HG03045 (cell line): ENCODE data around the gene TBL1X.

Experiments
- ATAC-seq: cut with Tn5 transposase; IDR thresholded peaks from one replicate; pipeline ENCODE4 v1.9.1; 2021; ENCODE audit warnings: mild to moderate bottlenecking, moderate library complexity; ENCODE audit not compliant: unreplicated experiment

TBL1X gene

GRCh38 chrX:9659571-9660195 is 194.8 kb downstream of the TBL1X start:
- ATAC-seq, result no peak

GRCh38 chrX:9662148-9662547 is 197.3 kb downstream of the TBL1X start:
- no peak for ATAC-seq

- ATAC-seq, result no peak
Observed at GRCh38 chrX:9663216-9663615, 198.4 kb downstream of the TBL1X start.

- no peak for ATAC-seq
Observed at GRCh38 chrX:9664224-9664623, 199.4 kb downstream of the TBL1X start.

GRCh38 chrX:9665113-9665512 is 200.3 kb downstream of the TBL1X start:
- ATAC-seq, result no peak

GRCh38 chrX:9668537-9668936 is 203.7 kb downstream of the TBL1X start:
- no peak for ATAC-seq

- no peak for ATAC-seq
Observed at GRCh38 chrX:9670136-9670814, 205.4 kb downstream of the TBL1X start.

- ATAC-seq, result no peak
Observed at GRCh38 chrX:9671998-9672397, 207.1 kb downstream of the TBL1X start.

- ATAC-seq, result no peak
Observed at GRCh38 chrX:9676306-9676705, 211.4 kb downstream of the TBL1X start.

GRCh38 chrX:9676738-9677097 is 211.9 kb downstream of the TBL1X start:
- ATAC-seq, result peak; percentile 1

- ATAC-seq, result peak; percentile 97
Observed at GRCh38 chrX:9677098-9677739, 212.4 kb downstream of the TBL1X start.

- no peak for ATAC-seq
Observed at GRCh38 chrX:9678215-9678965, 213.5 kb downstream of the TBL1X start.

GRCh38 chrX:9681011-9681410 is 216.2 kb downstream of the TBL1X start:
- ATAC-seq, result no peak

- ATAC-seq, result no peak
Observed at GRCh38 chrX:9681422-9681821, 216.6 kb downstream of the TBL1X start.

GRCh38 chrX:9682456-9682855 is 217.6 kb downstream of the TBL1X start:
- no peak for ATAC-seq

- no peak for ATAC-seq
Observed at GRCh38 chrX:9682861-9683260, 218.0 kb downstream of the TBL1X start.

GRCh38 chrX:9683350-9683749 is 218.5 kb downstream of the TBL1X start:
- ATAC-seq, result no peak

GRCh38 chrX:9687899-9688298 is 223.0 kb downstream of the TBL1X start:
- ATAC-seq, result no peak

- no peak for ATAC-seq
Observed at GRCh38 chrX:9688833-9689232, 224.0 kb downstream of the TBL1X start.

- no peak for ATAC-seq
Observed at GRCh38 chrX:9690046-9690445, 225.2 kb downstream of the TBL1X start.

- ATAC-seq, result no peak
Observed at GRCh38 chrX:9693307-9694001, 228.6 kb downstream of the TBL1X start.
